Cerebellar nuclear complex (tissue), 1 donor: ENCODE measurements around the gene DNAJB4.

ENCODE experiments used
- DNase-seq, 2 experiments: peaks; one replicate each; lab custom pipeline; 2025; lab: John Stamatoyannopoulos, UW

The DNAJB4 gene

GRCh38 chr1:78038071-78038470 lies 33.3 kb downstream of the DNAJB4 start:
- DNase-seq, result no peak

GRCh38 chr1:78038491-78038939 lies 33.8 kb downstream of the DNAJB4 start:
- no peak for DNase-seq

GRCh38 chr1:78040484-78041089 lies 35.8 kb downstream of the DNAJB4 start:
- DNase-seq, result no peak

- DNase-seq, result no peak
Observed at GRCh38 chr1:78043436-78043835, 38.7 kb downstream of the DNAJB4 start.

- no peak for DNase-seq
Observed at GRCh38 chr1:78044796-78045562, 40.2 kb downstream of the DNAJB4 start.

GRCh38 chr1:78045563-78045925 lies 40.8 kb downstream of the DNAJB4 start:
- DNase-seq, result no peak

GRCh38 chr1:78045926-78046778 lies 41.4 kb downstream of the DNAJB4 start, which contains the start of gene GIPC2:
GIPC2 (plus strand) TSS chr1:78045966; CDS start chr1:78046095, 129 bp downstream.
- no peak for DNase-seq

- DNase-seq, result no peak
Observed at GRCh38 chr1:78047106-78047505, 42.4 kb downstream of the DNAJB4 start.

- no peak for DNase-seq
Observed at GRCh38 chr1:78047631-78048030, 42.9 kb downstream of the DNAJB4 start.

- no peak for DNase-seq
Observed at GRCh38 chr1:78048446-78048845, 43.7 kb downstream of the DNAJB4 start.

- no peak for DNase-seq
Observed at GRCh38 chr1:78049396-78049795, 44.7 kb downstream of the DNAJB4 start.

- no peak for DNase-seq
Observed at GRCh38 chr1:78051005-78051404, 46.3 kb downstream of the DNAJB4 start.

- DNase-seq, result no peak
Observed at GRCh38 chr1:78052685-78053405, 48.1 kb downstream of the DNAJB4 start.

- DNase-seq, result no peak
Observed at GRCh38 chr1:78053498-78053897, 48.8 kb downstream of the DNAJB4 start.

- no peak for DNase-seq
Observed at GRCh38 chr1:78054559-78054958, 49.8 kb downstream of the DNAJB4 start.

GRCh38 chr1:78054972-78055371 lies 50.2 kb downstream of the DNAJB4 start:
- no peak for DNase-seq

- DNase-seq, result no peak
Observed at GRCh38 chr1:78055565-78056132, 50.9 kb downstream of the DNAJB4 start.

GRCh38 chr1:78058670-78059069 lies 53.9 kb downstream of the DNAJB4 start:
- no peak for DNase-seq

GRCh38 chr1:78060857-78061563 lies 56.3 kb downstream of the DNAJB4 start:
- no peak for DNase-seq

GRCh38 chr1:78061825-78062523 lies 57.2 kb downstream of the DNAJB4 start:
- no peak for DNase-seq
